ENCODE data around the gene JAZF1. TPM values are rescaled to one million over a fixed set of nuclear protein-coding genes. Genes with fewer than 3 reads are reported as not detected.

The JAZF1 gene
- total and polyA plus RNA-seq, 8 donors: 0.58 to 16.7 (median 7.2) TPM

- H3K27ac ChIP-seq: no peak overlapping the region
- no peaks in the 10 kb centered on the region for H3K36me3 ChIP-seq
- peaks cover 0 to 4% (median 0%) of the 10 kb centered on the region in 3 donors for H3K27me3 ChIP-seq
- no peaks in the 10 kb centered on the region for H3K9me3 ChIP-seq
- TF ChIP-seq POLR2A (IDR thresholded peaks at IDR 0.05): no peak
- TF ChIP-seq CTCF (IDR thresholded peaks at IDR 0.05): no peak
- no peak for TF ChIP-seq EP300 (IDR thresholded peaks at IDR 0.05)
- no peaks in the 10 kb centered on the region for H3K4me1 ChIP-seq
- intact Hi-C loops (cut with DNase I; ENCODE audit: low total_unique reads): no loop called here
- no peak overlapping the region for H3K4me3 ChIP-seq
- DNase-seq: no peak
- 38 to 71% (median 67%) methylated on average over 1 of the region's 1 CpG for WGBS, 5 donors
These were observed 20.5 kb upstream of the JAZF1 start for GRCh38 chr7:28201131-28201530.

- TF ChIP-seq EP300 (IDR thresholded peaks at IDR 0.05): no peak
- TF ChIP-seq POLR2AphosphoS5 (IDR thresholded peaks at IDR 0.05): no peak
- no peak for TF ChIP-seq CTCF (IDR thresholded peaks at IDR 0.05)
- TF ChIP-seq POLR2A (IDR thresholded peaks at IDR 0.05): no peak
- no peak overlapping the region for H3K4me3 ChIP-seq
- intact Hi-C loops (cut with DNase I; ENCODE audit: low total_unique reads): no loop called here
- no peak for DNase-seq
- peaks cover 0 to 4% (median 0%) of the 10 kb centered on the region in 3 donors for H3K27me3 ChIP-seq
- no peaks in the 10 kb centered on the region for H3K36me3 ChIP-seq
- H3K27ac ChIP-seq: no peak overlapping the region
- no peaks in the 10 kb centered on the region for H3K9me3 ChIP-seq
- no peaks in the 10 kb centered on the region for H3K4me1 ChIP-seq
- WGBS, 5 donors: 66 to 80% (median 76%) methylated on average over 2 of the region's 2 CpGs
These were observed 20.0 kb upstream of the JAZF1 start for GRCh38 chr7:28200598-28200997.

GRCh38 chr7:28199021-28199510 is 18.5 kb upstream of the JAZF1 start:
- H3K4me1 ChIP-seq: no peaks in the 10 kb centered on the region
- no peak for DNase-seq
- H3K27ac ChIP-seq: no peak overlapping the region
- peaks cover 0 to 4% (median 0%) of the 10 kb centered on the region in 3 donors for H3K27me3 ChIP-seq
- WGBS, 5 donors: 77 to 83% (median 80%) methylated on average over 3 of the region's 3 CpGs
- no peak overlapping the region for H3K4me3 ChIP-seq
- H3K36me3 ChIP-seq: no peaks in the 10 kb centered on the region
- H3K9me3 ChIP-seq: no peaks in the 10 kb centered on the region
- TF ChIP-seq POLR2AphosphoS5 (IDR thresholded peaks at IDR 0.05) (no peak), POLR2A (IDR thresholded peaks at IDR 0.05) (no peak), EP300 (IDR thresholded peaks at IDR 0.05) (no peak), CTCF (IDR thresholded peaks at IDR 0.05) (no peak)
- intact Hi-C loops (cut with DNase I; ENCODE audit: low total_unique reads): no loop called here

DNA sequence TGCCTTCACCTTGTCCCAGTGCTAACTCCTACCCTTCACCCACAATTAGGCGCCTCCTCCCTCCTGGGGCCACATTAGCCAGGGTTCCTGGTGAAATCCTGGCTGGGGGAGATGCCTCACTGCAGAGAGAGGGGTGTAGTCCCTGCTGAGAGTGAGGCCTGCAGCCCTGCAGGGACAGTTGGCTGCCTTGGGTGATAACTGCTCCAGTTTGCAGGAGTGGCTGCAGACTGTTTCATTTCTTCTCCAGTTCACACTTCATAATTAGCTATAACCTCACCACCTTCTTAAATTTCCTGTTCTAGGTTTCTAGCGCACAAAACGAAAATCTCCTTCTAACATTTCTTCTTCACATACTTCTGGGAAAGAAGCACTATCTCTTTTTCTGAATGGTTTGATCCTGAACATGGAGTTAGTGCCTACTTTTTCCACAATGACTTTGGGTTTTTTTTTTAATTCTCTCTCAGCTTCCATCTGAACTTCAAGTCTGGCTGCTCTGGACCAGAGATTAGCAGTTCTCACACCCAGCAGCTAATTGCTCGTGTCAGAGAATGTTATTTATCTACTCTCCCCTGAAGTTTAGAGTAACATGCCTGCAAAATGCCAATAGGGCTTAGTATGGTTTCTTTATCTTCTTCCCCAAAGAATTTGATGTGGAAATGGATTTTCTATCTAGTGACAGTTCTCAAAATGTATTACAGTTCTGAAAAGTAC is 15.5 kb upstream of the JAZF1 start:
- no peaks in the 10 kb centered on the region for H3K4me1 ChIP-seq
- H3K27me3 ChIP-seq: no peaks in the 10 kb centered on the region
- no peak overlapping the region for H3K27ac ChIP-seq
- intact Hi-C loops (cut with DNase I; ENCODE audit: low total_unique reads): no loop called here
- H3K9me3 ChIP-seq: no peaks in the 10 kb centered on the region
- H3K36me3 ChIP-seq: no peaks in the 10 kb centered on the region
- no peak for DNase-seq
- TF ChIP-seq CTCF (IDR thresholded peaks at IDR 0.05) (no peak), POLR2AphosphoS5 (IDR thresholded peaks at IDR 0.05) (no peak), POLR2A (IDR thresholded peaks at IDR 0.05) (no peak), EP300 (IDR thresholded peaks at IDR 0.05) (no peak)
- WGBS, 5 donors: 74 to 87% (median 80%) methylated on average over 4 of the region's 4 CpGs
- no peak overlapping the region for H3K4me3 ChIP-seq
